Measurements from ENCODE around the gene DDX1.
"Not testable (repeated sequence)": the region's sequence is repeated elsewhere in the genome, so short reads cannot be mapped to it uniquely, and the experiment has no call there.

DDX1 gene

GRCh38 chr2:15675456-15676195 is 84.0 kb downstream of the DDX1 start:
- H3K27ac ChIP-seq = no peak overlapping the region
- TF ChIP-seq, protein P1, sequence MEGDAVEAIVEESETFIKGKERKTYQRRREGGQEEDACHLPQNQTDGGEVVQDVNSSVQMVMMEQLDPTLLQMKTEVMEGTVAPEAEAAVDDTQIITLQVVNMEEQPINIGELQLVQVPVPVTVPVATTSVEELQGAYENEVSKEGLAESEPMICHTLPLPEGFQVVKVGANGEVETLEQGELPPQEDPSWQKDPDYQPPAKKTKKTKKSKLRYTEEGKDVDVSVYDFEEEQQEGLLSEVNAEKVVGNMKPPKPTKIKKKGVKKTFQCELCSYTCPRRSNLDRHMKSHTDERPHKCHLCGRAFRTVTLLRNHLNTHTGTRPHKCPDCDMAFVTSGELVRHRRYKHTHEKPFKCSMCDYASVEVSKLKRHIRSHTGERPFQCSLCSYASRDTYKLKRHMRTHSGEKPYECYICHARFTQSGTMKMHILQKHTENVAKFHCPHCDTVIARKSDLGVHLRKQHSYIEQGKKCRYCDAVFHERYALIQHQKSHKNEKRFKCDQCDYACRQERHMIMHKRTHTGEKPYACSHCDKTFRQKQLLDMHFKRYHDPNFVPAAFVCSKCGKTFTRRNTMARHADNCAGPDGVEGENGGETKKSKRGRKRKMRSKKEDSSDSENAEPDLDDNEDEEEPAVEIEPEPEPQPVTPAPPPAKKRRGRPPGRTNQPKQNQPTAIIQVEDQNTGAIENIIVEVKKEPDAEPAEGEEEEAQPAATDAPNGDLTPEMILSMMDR (conservative IDR thresholded peaks at IDR 0.05) = no peak

DNA sequence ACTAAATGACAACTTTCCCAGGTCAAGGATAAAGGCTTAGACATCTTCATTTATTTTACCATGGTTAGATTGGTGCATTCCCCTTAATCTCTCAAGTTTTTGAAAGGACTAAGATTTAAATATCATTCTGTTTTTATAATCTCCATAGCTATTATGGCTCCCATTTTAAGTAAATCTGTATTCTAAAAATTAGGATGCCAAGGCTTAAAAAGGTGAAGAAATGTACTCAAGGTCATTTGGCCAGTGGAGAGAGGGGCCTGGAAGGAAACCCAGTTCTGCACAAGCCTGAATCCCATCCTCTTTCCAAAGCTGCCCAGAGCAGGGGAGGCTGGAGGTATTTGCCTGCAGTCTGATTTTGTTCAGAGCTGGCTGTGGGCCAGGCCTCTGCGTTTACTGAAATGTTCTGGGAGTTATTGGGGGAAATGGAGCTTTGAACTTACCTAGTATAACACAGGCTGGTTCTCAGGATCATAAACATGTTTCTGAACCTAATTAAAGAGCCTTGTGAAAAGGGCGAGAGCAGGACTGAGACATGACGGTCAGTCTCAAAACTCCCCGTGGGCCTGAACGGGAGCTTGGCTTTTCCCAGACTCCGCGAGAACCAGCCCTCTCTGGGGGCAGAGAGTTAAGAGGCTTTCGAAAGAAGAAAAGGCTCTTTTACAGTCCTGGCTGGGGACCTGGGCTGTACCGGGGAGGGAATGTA is 85.6 kb downstream of the DDX1 start:
- H3K27ac ChIP-seq = 0 out of 2 replicates have a peak overlapping the region, but pooled peaks have one; percentile 28
- TF ChIP-seq, protein P1 (conservative IDR thresholded peaks at IDR 0.05) = no peak

DNA sequence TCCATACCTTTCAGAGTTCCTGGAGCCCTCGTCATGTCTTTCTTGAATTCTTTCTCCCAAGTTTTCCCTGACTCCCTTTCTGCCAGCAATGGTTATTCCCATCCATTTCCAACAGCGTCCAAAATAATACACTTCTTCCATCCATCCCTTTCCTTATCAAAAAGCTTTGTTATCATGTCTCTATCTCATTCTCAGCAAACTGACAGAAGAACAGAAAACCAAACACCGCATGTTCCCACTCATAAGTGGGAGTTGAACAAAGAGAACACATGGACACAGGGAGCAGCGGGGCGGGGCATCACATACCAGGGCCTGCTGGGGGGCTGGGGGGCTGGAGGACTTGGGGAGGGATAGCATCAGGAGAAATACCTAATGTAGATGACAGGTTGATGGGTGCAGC is 86.7 kb downstream of the DDX1 start:
- TF ChIP-seq, protein P1 (conservative IDR thresholded peaks at IDR 0.05) = no peak
- no peak overlapping the region for H3K27ac ChIP-seq

DNA sequence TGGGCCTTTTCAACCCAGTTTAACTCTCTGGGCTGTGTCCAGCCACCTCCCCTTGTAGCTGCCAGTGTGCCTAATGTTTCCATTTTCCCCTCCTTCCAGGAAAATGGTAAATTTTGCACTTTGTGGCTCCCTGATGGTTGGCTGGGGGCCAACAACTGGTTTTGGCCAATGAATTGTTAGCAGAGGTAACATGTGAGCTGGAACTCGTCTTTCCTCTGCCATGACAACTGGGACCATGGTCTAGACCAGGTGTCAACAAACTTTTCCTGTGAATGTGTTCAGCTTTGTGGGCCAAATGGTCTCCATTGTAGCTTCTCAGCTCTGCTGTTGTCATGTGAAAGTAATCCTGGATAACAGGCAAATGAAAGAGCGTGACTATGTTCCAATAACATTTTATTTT is 87.2 kb downstream of the DDX1 start:
- TF ChIP-seq, protein P1 (conservative IDR thresholded peaks at IDR 0.05) = no peak
- no peak overlapping the region for H3K27ac ChIP-seq

GRCh38 chr2:15679386-15679924 is 87.8 kb downstream of the DDX1 start:
- TF ChIP-seq, protein P1 (conservative IDR thresholded peaks at IDR 0.05) = no peak
- H3K27ac ChIP-seq = no peak overlapping the region

GRCh38 chr2:15680132-15680531 is 88.5 kb downstream of the DDX1 start:
- H3K27ac ChIP-seq = not testable (repeated sequence)

Measured in VCaP (cell line).